OCI-LY1 (cell line): ENCODE data around the gene IPMK.
A peak's percentile ranks its signal among the peaks of the same experiment; 100 is the strongest.
"Not testable (repeated sequence)": the region's sequence is repeated elsewhere in the genome, so short reads cannot be mapped to it uniquely, and the experiment has no call there.

Experiments
- H2AFZ ChIP-seq: fragments of 200-600 bp; sonication (generic), shearing (Covaris generic); 2 replicates; pipeline ENCODE4 v1.6.0; 2014; ENCODE audit warnings: antibody characterized with exemption, mild to moderate bottlenecking, low read length
- H3F3A ChIP-seq: fragments of 200-600 bp; sonication (generic), shearing (Covaris generic); 2 replicates; pipeline ENCODE4 v1.6.0; 2014; ENCODE audit warnings: mild to moderate bottlenecking, antibody characterized with exemption, low read length, moderate library complexity; ENCODE audit not compliant: insufficient read depth
- H3K27ac ChIP-seq: fragments of 200-600 bp; sonication (generic); 2 replicates; pipeline ENCODE4 v1.5.1; 2014; ENCODE audit warnings: low read length, mixed run types, mild to moderate bottlenecking, low read depth; ENCODE audit not compliant: poor library complexity, severe bottlenecking
- H3K27me3 ChIP-seq: fragments of 200-600 bp; sonication (generic); 2 replicates; pipeline ENCODE4 v1.6.0; 2014; ENCODE audit warnings: antibody characterized with exemption, mild to moderate bottlenecking, low read length, moderate library complexity; ENCODE audit not compliant: insufficient read depth
- H3K36me3 ChIP-seq: fragments of 200-600 bp; sonication (generic); 2 replicates; pipeline ENCODE4 v1.6.1; 2014; ENCODE audit warnings: mild to moderate bottlenecking, antibody characterized with exemption, low read length, moderate library complexity, mixed read lengths; ENCODE audit not compliant: insufficient read depth
- H3K4me1 ChIP-seq: fragments of 200-600 bp; sonication (generic); 2 replicates; pipeline ENCODE4 v1.5.1; 2014; ENCODE audit warnings: mild to moderate bottlenecking, low read length, moderate library complexity; ENCODE audit not compliant: insufficient read depth, severe bottlenecking
- H3K4me2 ChIP-seq: fragments of 200-600 bp; sonication (generic), shearing (Covaris generic); 2 replicates; pipeline ENCODE4 v1.6.1; 2014; ENCODE audit warnings: low read length
- H3K4me3 ChIP-seq: fragments of 200-600 bp; sonication (generic); 2 replicates; pipeline ENCODE4 v1.5.1; 2014; ENCODE audit warnings: low read length, low read depth, mild to moderate bottlenecking, mixed read lengths; ENCODE audit not compliant: poor library complexity, severe bottlenecking
- H3K79me2 ChIP-seq: fragments of 200-600 bp; shearing (Covaris generic); 2 replicates; pipeline ENCODE4 v1.6.1; 2016; ENCODE audit warnings: mixed run types, low read length, mixed read lengths; ENCODE audit not compliant: insufficient read depth
- H3K9ac ChIP-seq: fragments of 200-600 bp; sonication (generic), shearing (Covaris generic); 2 replicates; pipeline ENCODE4 v1.6.1; 2014; ENCODE audit warnings: mild to moderate bottlenecking, low read length, mixed read lengths
- H3K9me2 ChIP-seq: fragments of 200-600 bp; sonication (generic), shearing (Covaris generic); 2 replicates; pipeline ENCODE4 v1.6.1; 2014; ENCODE audit warnings: low read depth, mild to moderate bottlenecking, low read length, mixed read lengths
- H3K9me3 ChIP-seq: fragments of 200-600 bp; shearing (Covaris generic); 2 replicates; pipeline ENCODE4 v1.6.1; 2014; ENCODE audit warnings: low read length, mixed read lengths
- H4K20me1 ChIP-seq: fragments of 200-600 bp; sonication (generic), shearing (Covaris generic); 2 replicates; pipeline ENCODE4 v1.6.0; 2016; ENCODE audit warnings: mild to moderate bottlenecking, low read length; ENCODE audit not compliant: insufficient read depth
- EZH2 ChIP-seq: fragments of 200-600 bp; sonication (generic), shearing (Covaris generic); IDR thresholded peaks from 2 replicates; pipeline ENCODE4 v1.8.0; 2017; ENCODE audit warnings: borderline replicate concordance, mixed run types, mild to moderate bottlenecking, antibody characterized with exemption, low read length, moderate library complexity, mixed read lengths
- TF ChIP-seq, protein P1 (sequence below): fragments of 200-600 bp; sonication (generic), shearing (Covaris generic); IDR thresholded peaks from 2 replicates; pipeline ENCODE4 v1.5.1; 2017; ENCODE audit warnings: mild to moderate bottlenecking, antibody characterized with exemption, low read length, moderate library complexity, mixed read lengths

The IPMK gene

DNA sequence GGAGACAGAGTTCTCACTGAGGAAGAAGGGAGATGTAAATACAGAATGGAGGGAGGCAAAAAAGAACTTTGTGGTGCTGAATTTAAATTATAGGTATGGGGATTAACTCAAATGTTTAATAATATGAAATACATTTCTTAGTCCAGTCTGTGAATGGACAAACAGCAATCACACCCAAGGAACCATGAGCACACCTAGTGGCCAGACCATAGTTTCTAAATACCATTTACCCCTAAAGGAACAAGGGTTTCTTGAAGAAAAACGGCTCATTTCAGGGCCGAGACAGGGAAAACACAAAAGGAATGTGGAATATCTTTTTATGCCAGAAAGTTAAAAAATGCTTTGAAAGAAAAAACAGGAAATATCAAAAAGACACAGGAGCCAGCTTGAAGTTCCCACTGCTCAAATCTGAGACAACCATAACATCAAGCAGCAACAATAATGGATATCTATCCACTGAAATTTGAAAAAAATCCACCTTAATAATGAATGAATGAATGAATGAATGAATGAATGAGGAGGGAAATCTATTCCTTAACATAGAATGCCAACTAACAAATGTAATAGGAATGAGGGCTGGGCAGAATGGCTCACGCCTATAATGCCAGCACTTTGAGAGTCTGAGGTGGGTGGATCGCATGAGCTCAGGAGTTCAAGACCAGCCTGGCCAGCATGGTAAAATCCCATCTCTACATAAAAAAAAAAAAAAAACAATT is 8.6 kb downstream of the IPMK start:
- Histone ChIP-seq H3K4me2 (no peak overlapping the region), H3K9ac (no peak overlapping the region), H3K27ac (no peak overlapping the region), H2AFZ (no peak overlapping the region), H3K9me3 (0 out of 2 replicates have a peak, but pooled peaks cover 3% of the 10 kb centered on the region), H4K20me1 (no peaks in the 10 kb centered on the region), H3K36me3 (peaks cover 16% of the 10 kb centered on the region), H3K4me1 (peaks cover 2% of the 10 kb centered on the region), H3K9me2 (no peaks in the 10 kb centered on the region), H3K4me3 (no peak overlapping the region), H3F3A (no peaks in the 10 kb centered on the region), H3K27me3 (no peaks in the 10 kb centered on the region), H3K79me2 (peaks cover 68% of the 10 kb centered on the region)
- TF ChIP-seq, protein P1, sequence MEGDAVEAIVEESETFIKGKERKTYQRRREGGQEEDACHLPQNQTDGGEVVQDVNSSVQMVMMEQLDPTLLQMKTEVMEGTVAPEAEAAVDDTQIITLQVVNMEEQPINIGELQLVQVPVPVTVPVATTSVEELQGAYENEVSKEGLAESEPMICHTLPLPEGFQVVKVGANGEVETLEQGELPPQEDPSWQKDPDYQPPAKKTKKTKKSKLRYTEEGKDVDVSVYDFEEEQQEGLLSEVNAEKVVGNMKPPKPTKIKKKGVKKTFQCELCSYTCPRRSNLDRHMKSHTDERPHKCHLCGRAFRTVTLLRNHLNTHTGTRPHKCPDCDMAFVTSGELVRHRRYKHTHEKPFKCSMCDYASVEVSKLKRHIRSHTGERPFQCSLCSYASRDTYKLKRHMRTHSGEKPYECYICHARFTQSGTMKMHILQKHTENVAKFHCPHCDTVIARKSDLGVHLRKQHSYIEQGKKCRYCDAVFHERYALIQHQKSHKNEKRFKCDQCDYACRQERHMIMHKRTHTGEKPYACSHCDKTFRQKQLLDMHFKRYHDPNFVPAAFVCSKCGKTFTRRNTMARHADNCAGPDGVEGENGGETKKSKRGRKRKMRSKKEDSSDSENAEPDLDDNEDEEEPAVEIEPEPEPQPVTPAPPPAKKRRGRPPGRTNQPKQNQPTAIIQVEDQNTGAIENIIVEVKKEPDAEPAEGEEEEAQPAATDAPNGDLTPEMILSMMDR: peak; percentile 11; the same call in 1 of the 2 replicates
- TF ChIP-seq EZH2: no peak

DNA sequence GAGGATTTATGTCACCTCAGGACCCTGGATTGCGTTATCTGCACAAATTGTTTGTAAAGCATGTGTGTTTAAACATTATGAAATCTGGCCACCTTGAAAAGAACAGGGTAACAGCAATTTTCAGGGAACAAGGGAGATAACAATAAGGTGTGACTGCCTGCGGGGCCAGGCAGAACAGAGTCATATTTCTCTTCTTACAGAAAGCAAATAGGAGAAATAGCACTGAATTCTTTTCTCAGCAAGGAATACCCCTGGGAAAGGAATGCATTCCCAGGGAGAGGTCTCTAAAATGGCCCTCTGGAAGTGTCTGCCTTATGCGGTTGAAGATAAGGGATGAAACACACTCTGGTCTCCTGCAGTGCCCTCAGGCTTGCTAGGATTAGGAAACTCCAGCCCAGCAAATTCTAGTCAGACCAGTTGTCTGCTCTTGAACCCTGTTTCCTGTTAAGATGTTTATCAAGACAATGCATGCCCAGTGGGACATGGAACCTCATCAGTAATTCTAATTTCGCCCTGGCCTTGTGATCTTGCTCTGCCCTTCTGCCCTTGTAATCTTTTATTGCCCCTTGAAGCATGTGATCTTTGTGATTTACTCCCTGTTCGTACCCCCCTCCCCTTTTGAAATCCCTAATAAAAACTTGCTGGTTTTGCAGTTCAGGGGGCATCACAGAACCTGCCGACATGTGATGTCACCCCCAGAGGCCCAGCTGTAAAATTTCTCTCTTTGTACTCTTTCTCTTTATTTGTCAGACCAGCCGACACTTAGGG is 11.5 kb downstream of the IPMK start:
- not testable (repeated sequence) for H3K9me2 ChIP-seq, H3K4me1 ChIP-seq, H3K4me2 ChIP-seq, H3K27ac ChIP-seq, H3F3A ChIP-seq, H3K9ac ChIP-seq, H3K4me3 ChIP-seq, H4K20me1 ChIP-seq, H3K27me3 ChIP-seq, H2AFZ ChIP-seq, H3K9me3 ChIP-seq
- Histone ChIP-seq H3K79me2 (peaks cover 40% of the 10 kb centered on the region), H3K36me3 (peaks cover 16% of the 10 kb centered on the region)

DNA sequence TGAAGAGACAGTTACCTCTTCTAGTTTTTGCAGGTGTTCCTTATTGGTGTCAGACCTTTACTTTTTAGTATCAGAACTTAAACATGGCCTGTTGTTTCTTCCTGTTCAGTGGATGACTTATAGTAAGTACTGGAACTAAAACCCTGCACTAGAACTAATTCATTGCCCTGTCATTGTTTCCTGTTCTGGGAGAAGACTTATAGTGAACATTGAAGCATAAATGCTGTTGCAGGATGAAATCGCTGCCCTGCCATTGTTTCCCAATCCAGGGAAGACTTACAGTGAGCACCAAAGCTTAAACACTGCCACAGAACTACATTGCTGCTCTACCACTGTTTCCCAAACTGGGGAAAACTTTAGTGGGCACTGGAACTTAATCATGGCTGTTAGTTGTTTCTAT is 13.1 kb downstream of the IPMK start:
- Histone ChIP-seq H3K9me2 (no peaks in the 10 kb centered on the region), H3K79me2 (peaks cover 25% of the 10 kb centered on the region), H3K36me3 (peaks cover 12% of the 10 kb centered on the region), H3K4me2 (no peak overlapping the region), H3K4me3 (no peak overlapping the region), H3K4me1 (no peaks in the 10 kb centered on the region), H3K9me3 (0 out of 2 replicates have a peak, but pooled peaks cover 3% of the 10 kb centered on the region), H3K27ac (no peak overlapping the region), H3K9ac (no peak overlapping the region), H3K27me3 (no peaks in the 10 kb centered on the region), H3F3A (no peaks in the 10 kb centered on the region), H2AFZ (no peak overlapping the region), H4K20me1 (no peaks in the 10 kb centered on the region)
- TF ChIP-seq, protein P1: no peak
- TF ChIP-seq EZH2: no peak
